Neural progenitor cell (in vitro differentiated cells): ENCODE measurements around the gene MBTPS1. TPM values are rescaled to one million over a fixed set of nuclear protein-coding genes. Genes with fewer than 3 reads are reported as not detected.

Experiments used
- DNase-seq: peaks from one replicate; pipeline ENCODE4 v3.0.0-alpha.2; 2016; ENCODE audit warnings: low spot score
- H2AFZ ChIP-seq: fragments of 200-600 bp; sonication (generic); replicated peaks from 2 replicates; pipeline ENCODE4 v1.6.1; 2016; ENCODE audit warnings: antibody characterized with exemption
- H3F3A ChIP-seq: fragments of 200-600 bp; sonication (generic); 2 replicates; pipeline ENCODE4 v1.6.1; 2016; ENCODE audit warnings: antibody characterized with exemption, low read depth
- H3K27ac ChIP-seq: fragments of 200-600 bp; sonication (generic); 2 replicates; pipeline ENCODE4 v1.5.1; 2016; ENCODE audit warnings: mild to moderate bottlenecking
- H3K27me3 ChIP-seq: fragments of 200-600 bp; sonication (generic); 2 replicates; pipeline ENCODE4 v1.6.1; 2016; ENCODE audit warnings: mild to moderate bottlenecking, moderate library complexity
- H3K36me3 ChIP-seq: fragments of 200-600 bp; sonication (generic); 2 replicates; pipeline ENCODE4 v1.5.1; 2016
- H3K4me1 ChIP-seq: fragments of 200-600 bp; sonication (generic); 2 replicates; pipeline ENCODE4 v1.6.1; 2016; ENCODE audit warnings: mixed run types
- H3K4me2 ChIP-seq: fragments of 200-600 bp; sonication (generic); 2 replicates; pipeline ENCODE4 v1.6.1; 2016
- H3K4me3 ChIP-seq: fragments of 200-600 bp; sonication (generic); 2 replicates; pipeline ENCODE4 v1.5.1; 2016
- H3K79me2 ChIP-seq: fragments of 200-600 bp; sonication (generic); 2 replicates; pipeline ENCODE4 v1.6.1; 2016; ENCODE audit warnings: low read depth
- H3K9ac ChIP-seq: fragments of 200-600 bp; sonication (generic); 2 replicates; pipeline ENCODE4 v1.6.1; 2016
- H3K9me3 ChIP-seq: fragments of 200-600 bp; sonication (generic); 2 replicates; pipeline ENCODE4 v1.5.1; 2016; ENCODE audit warnings: low read depth
- H4K20me1 ChIP-seq: fragments of 200-600 bp; sonication (generic); 2 replicates; pipeline ENCODE4 v1.6.1; 2016; ENCODE audit warnings: low read depth
- H3K27ac Mint-ChIP-seq: 3 replicates; pipeline ENCODE4 v1.8.0; 2021; ENCODE audit warnings: mixed read lengths
- H3K27me3 Mint-ChIP-seq: 2 replicates; pipeline ENCODE4 v1.8.0; 2022; ENCODE audit warnings: low read depth, mild to moderate bottlenecking, inconsistent platforms, moderate library complexity, mixed read lengths; ENCODE audit not compliant: insufficient read depth
- H3K36me3 Mint-ChIP-seq: 3 replicates; pipeline ENCODE4 v1.8.0; 2021; ENCODE audit warnings: mixed read lengths
- H3K4me1 Mint-ChIP-seq: 3 replicates; pipeline ENCODE4 v1.8.0; 2021; ENCODE audit warnings: mixed read lengths
- H3K4me3 Mint-ChIP-seq: 3 replicates; pipeline ENCODE4 v1.8.0; 2021; ENCODE audit warnings: mild to moderate bottlenecking, moderate library complexity, mixed read lengths
- H3K9me3 Mint-ChIP-seq: 3 replicates; pipeline ENCODE4 v1.8.0; 2020; ENCODE audit warnings: mixed read lengths
- CTCF ChIP-seq: fragments of 200-600 bp; sonication (generic); IDR thresholded peaks from 2 replicates; pipeline ENCODE4 v1.5.1; 2017; ENCODE audit warnings: antibody characterized with exemption, mild to moderate bottlenecking
- EZH2 ChIP-seq: fragments of 200-600 bp; sonication (generic); IDR thresholded peaks from 2 replicates; pipeline ENCODE4 v1.6.1; 2017; ENCODE audit warnings: antibody characterized with exemption, mild to moderate bottlenecking, moderate library complexity
- EZH2phosphoT487 ChIP-seq: fragments of 200-600 bp; sonication (generic); IDR thresholded peaks from 2 replicates; pipeline ENCODE4 v1.6.1; 2017; ENCODE audit warnings: antibody characterized with exemption
- total RNA-seq: library from RNA; depleted of rRNA; stranded (reverse); fragments of >200 nt; gene quantifications from 2 replicates; pipeline ENCODE4 v1.2.3, GENCODE V29; 2015; ENCODE audit warnings: low replicate concordance

MBTPS1 gene
- total RNA-seq, 1 donor from 2014 or later = 52.3 TPM

DNA sequence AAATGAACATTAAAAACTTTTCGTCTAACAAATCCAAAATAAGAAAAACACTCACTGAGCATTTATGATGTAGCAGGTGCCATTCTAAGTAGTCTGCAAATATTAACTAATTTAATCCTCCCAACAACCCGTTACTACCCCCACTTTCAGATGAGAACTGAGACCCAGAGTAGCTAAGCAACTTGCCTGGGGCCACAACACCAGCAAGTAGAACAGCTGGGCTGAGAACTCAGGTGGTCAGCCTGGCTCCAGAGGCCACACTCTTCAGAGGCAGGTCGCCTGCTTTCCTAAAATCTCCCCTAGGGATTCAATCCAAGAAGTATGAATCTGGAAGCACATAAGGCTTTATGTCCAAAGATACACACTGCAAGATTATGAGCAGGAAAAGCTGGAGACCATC, 6.2 kb downstream of the MBTPS1 start:
- Histone ChIP-seq H2AFZ (no peak overlapping the region), H4K20me1 (peaks cover 62% of the 10 kb centered on the region), H3K79me2 (peaks cover 98% of the 10 kb centered on the region), H3K9me3 (no peaks in the 10 kb centered on the region), H3K27me3 (no peaks in the 10 kb centered on the region), H3K4me3 (no peak overlapping the region), H3K4me2 (no peak overlapping the region), H3F3A (peaks cover 1% of the 10 kb centered on the region), H3K36me3 (no peaks in the 10 kb centered on the region), H3K4me1 (peaks cover 5% of the 10 kb centered on the region), H3K9ac (no peak overlapping the region), H3K27ac (no peak overlapping the region)
- Mint-ChIP-seq H3K36me3 (peaks cover 5% of the 10 kb centered on the region), H3K4me1 (peaks cover 18% of the 10 kb centered on the region), H3K27me3 (peaks cover 2% of the 10 kb centered on the region), H3K4me3 (no peak overlapping the region), H3K27ac (peak overlapping the region; percentile 78), H3K9me3 (no peaks in the 10 kb centered on the region)
- TF ChIP-seq CTCF = no peak
- no peak for TF ChIP-seq EZH2
- no peak for TF ChIP-seq EZH2phosphoT487
- DNase-seq = no peak

GRCh38 chr16:84109598-84110335, 7.0 kb downstream of the MBTPS1 start:
- peaks cover 98% of the 10 kb centered on the region for H3K79me2 ChIP-seq
- Mint-ChIP-seq H3K36me3 (peaks cover 5% of the 10 kb centered on the region), H3K4me3 (no peak overlapping the region), H3K27ac (no peak overlapping the region), H3K4me1 (peaks cover 18% of the 10 kb centered on the region), H3K9me3 (no peaks in the 10 kb centered on the region), H3K27me3 (peaks cover 2% of the 10 kb centered on the region)
- H3K9ac ChIP-seq = peak overlapping the region; percentile 32
- no peak overlapping the region for H2AFZ ChIP-seq
- H3K27me3 ChIP-seq = no peaks in the 10 kb centered on the region
- TF ChIP-seq CTCF = no peak
- TF ChIP-seq EZH2 = no peak
- no peak for TF ChIP-seq EZH2phosphoT487
- no peak overlapping the region for H3K27ac ChIP-seq
- H3K9me3 ChIP-seq = no peaks in the 10 kb centered on the region
- no peak overlapping the region for H3K4me3 ChIP-seq
- H4K20me1 ChIP-seq = peaks cover 63% of the 10 kb centered on the region
- H3K36me3 ChIP-seq = no peaks in the 10 kb centered on the region
- H3K4me1 ChIP-seq = no peaks in the 10 kb centered on the region
- DNase-seq = no peak
- H3K4me2 ChIP-seq = no peak overlapping the region
- H3F3A ChIP-seq = no peaks in the 10 kb centered on the region

DNA sequence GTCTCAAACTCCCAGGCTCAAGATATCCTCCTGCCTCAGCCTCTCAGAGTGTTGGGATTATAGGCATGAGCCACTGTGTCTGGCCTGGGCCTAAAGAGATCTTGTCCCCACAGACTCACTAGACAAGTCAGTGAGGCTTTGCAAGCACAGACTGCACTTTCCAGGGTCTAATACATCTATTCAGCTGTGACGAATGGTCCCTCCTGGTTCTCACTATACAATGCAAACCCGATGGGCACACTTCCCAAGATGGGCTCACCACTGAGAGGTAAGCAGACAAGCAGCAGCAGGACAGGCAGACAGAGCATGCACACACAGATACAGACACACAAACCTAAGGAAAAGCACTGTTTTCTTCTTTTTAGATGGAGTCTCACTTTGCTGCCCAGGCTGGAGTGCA, 8.8 kb downstream of the MBTPS1 start:
- Histone ChIP-seq H3K9ac (no peak overlapping the region), H3K79me2 (peaks cover 98% of the 10 kb centered on the region), H3K4me3 (no peak overlapping the region), H3K4me2 (no peak overlapping the region), H4K20me1 (peaks cover 78% of the 10 kb centered on the region), H2AFZ (no peak overlapping the region), H3F3A (no peaks in the 10 kb centered on the region), H3K9me3 (no peaks in the 10 kb centered on the region), H3K36me3 (no peaks in the 10 kb centered on the region), H3K27me3 (no peaks in the 10 kb centered on the region), H3K27ac (no peak overlapping the region), H3K4me1 (no peaks in the 10 kb centered on the region)
- peaks cover 2% of the 10 kb centered on the region for H3K36me3 Mint-ChIP-seq
- peaks cover 2% of the 10 kb centered on the region for H3K27me3 Mint-ChIP-seq
- H3K4me1 Mint-ChIP-seq = peaks cover 15% of the 10 kb centered on the region
- no peak for DNase-seq
- no peaks in the 10 kb centered on the region for H3K9me3 Mint-ChIP-seq
- H3K4me3 Mint-ChIP-seq = no peak overlapping the region
- no peak overlapping the region for H3K27ac Mint-ChIP-seq
- TF ChIP-seq CTCF (no peak), EZH2 (no peak), EZH2phosphoT487 (no peak)
